ENCODE results near the gene MYO1D. TPM values are rescaled to one million over a fixed set of nuclear protein-coding genes. Genes with fewer than 3 reads are reported as not detected.

MYO1D gene
- total RNA-seq, 1 experiment from 2014 or later = 1.3 TPM

DNA sequence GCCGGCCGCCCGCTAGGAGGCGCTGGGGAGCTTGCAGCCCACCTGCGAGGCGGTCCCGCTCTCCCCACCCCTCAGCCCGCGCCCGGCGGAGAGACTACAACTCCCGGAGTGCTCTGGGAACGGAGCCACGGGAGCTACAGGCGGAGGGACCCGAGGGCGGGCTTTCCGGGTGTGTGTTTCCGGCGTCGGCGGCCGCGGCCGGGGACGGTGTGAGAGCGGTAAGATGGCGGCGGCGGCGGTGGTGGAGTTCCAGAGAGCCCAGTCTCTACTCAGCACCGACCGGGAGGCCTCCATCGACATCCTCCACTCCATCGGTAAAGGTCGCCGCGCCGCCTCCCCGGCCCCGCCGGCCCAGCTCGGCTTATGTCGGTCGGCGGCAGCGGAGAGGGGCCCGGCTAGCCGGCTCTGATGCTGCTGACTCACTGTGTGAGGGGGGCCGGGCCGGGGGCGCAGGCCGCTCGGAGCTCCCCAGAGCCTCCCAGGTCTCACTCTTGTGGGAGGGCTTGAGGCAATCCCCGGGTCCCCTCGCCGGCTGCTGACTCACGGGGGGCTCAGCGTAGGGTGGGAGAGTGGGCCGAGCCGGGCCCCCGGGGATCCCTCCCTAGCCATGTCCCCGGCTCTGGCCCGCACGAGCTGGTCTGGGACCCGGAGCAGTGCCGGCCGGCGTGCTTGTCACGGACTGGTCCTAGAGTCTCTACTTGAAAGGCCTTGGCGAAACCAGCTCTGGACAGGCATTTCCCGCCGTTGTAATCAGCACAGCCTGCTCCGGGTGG, 432.4 kb downstream of the MYO1D start, which contains the start of gene PSMD11:
PSMD11 (plus strand) TSS at position 210 of the 773 bp plus-strand sequence; CDS start at position 224, 14 bp downstream.
- intact Hi-C loops (cut with micrococcal nuclease; ENCODE audit: unreplicated experiment) = no loop called here

More for the DNA sequence above, 432.4 kb downstream of the MYO1D start, which contains the start of gene PSMD11:
- Histone ChIP-seq H3K27ac (ENCODE audit: low read length) (peak within 1 kb of the TSS; percentile 92), H3K4me1 (ENCODE audit: control insufficient read depth, insufficient read depth, low read length) (peaks cover 13% of the 10 kb centered on the region), H3K4me3 (ENCODE audit: low read depth in 2 of 2, low read length in 2 of 2) (peak within 1 kb of the TSS; percentile 64 to 99), H3K36me3 (ENCODE audit: control insufficient read depth, insufficient read depth, low read length) (peaks cover 27% of the 10 kb centered on the region), H3K9me3 (ENCODE audit: control insufficient read depth, insufficient read depth, low read depth, low read length) (no peaks in the 10 kb centered on the region), H3K27me3 (ENCODE audit: control insufficient read depth, insufficient read depth, low read length) (no peaks in the 10 kb centered on the region)
- in situ Hi-C loops (cut with HindIII; ENCODE audit: low pct_unique_long_range_greater_than_20kb, low sequenced_read_pairs) = no loop called here
- peak; percentile 75 for DNase-seq (ENCODE audit: low read depth, low spot score)
- peak; percentile 92 for TF ChIP-seq POLR2AphosphoS5 (IDR thresholded peaks at IDR 0.05; ENCODE audit: low read depth, low read length)
- TF ChIP-seq REST (IDR thresholded peaks at IDR 0.05; ENCODE audit: insufficient read depth in 1 of 2, low read depth in 2 of 2, low read length in 1 of 2) = 0 out of 4 replicates have a peak, but pooled peaks have one; percentile 23 to 51
- peak; percentile 99 for TF ChIP-seq CTCF (IDR thresholded peaks at IDR 0.05)
- 0 out of 2 replicates have a peak, but pooled peaks have one; percentile 44 for TF ChIP-seq TCF7L2 (IDR thresholded peaks at IDR 0.05; ENCODE audit: low read depth, low read length)
- TF ChIP-seq SIN3A (IDR thresholded peaks at IDR 0.05; ENCODE audit: borderline replicate concordance, insufficient read depth, low read depth, low read length) = peak; percentile 74; the same call in 1 of the 2 replicates
- ChIA-PET CTCF (interaction anchor here (0.5 to 1.2 kb wide), 6 partner anchors 11 to 465 kb away, joined by 3 to 4 read pairs (median 4); no protein-coding TSS in a partner anchor), POLR2A (interaction anchor here (0.6 to 1.1 kb wide), 2 partner anchors 13 to 93 kb away, joined by 4 to 6 read pairs; no protein-coding TSS in a partner anchor)
- BruUV-seq (replicated peaks) = no TSS peak
- ATAC-seq = peak; percentile 97

All from Panc1 (cell line).